Right ventricle myocardium inferior (tissue), 1 donor: ENCODE results near the gene COL4A1. TPM values are rescaled to one million over a fixed set of nuclear protein-coding genes. Genes with fewer than 3 reads are reported as not detected.
"Not testable (repeated sequence)": the region's sequence is repeated elsewhere in the genome, so short reads cannot be mapped to it uniquely, and the experiment has no call there.

ENCODE experiments used
- ATAC-seq: fragments of 200-7000 bp; cut with Tn5 transposase; one replicate; pipeline ENCODE4 v1.9.1; 2020; ENCODE audit warnings: mild to moderate bottlenecking, moderate library complexity
- DNase-seq: peaks from one replicate; pipeline ENCODE4 v3.0.0; 2021; ENCODE audit errors: missing footprints
- intact Hi-C: fragments of 100-400 bp; cut with DNase I; formaldehyde crosslinking; loops from one replicate; pipeline ENCODE4 v1.11.0; 2022
- total RNA-seq: library from RNA; stranded (reverse); fragmentation: NEBNext Ultra II Directional; extraction: Animal tissue kit (Norgen Biotek cat#: 25700); gene quantifications from one replicate; pipeline ENCODE4 v1.2.1, GENCODE V29; 2021
- donor health status: DM: no; HTN: yes; CAD: no; lungs with severe emphysema.

The COL4A1 gene
- total RNA-seq, 1 donor from 2014 or later, result 128 TPM

DNA sequence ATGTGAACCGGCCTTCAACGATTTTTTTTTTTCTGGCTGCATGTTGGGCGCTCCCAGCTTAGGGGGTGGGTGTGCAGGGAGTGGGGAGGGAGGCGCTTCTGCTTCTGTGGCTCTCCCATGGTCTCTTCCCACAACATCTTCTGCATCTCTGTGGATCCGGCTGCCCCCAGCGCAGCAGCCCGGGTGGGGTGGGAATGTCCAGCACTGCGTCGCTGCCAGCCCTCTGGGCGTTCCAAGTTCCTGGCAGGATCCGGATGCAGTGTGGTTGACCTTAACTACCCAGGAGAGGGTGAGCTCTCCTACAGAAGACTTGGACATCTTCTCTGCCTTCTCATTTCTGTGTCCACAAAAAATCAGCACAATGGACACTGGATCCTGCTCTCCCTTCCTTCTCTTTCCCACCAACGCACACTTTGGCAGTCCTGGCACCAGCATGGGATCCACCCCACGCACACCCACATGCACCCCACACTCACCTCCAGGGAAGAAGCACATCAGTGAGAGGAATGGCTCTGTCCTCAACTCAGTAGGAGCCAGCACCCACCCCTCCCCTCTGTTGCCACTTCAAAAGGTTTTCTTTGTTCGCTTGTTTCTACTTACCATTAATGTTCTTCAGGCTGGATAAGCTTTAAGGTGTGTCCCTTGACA, 177.3 kb downstream of the COL4A1 start:
- ATAC-seq, result peak; percentile 13
- intact Hi-C loops, result loop anchor here (10.0 kb wide), 1 partner anchor 985 kb away; no protein-coding TSS in a partner anchor
- DNase-seq, result no peak

GRCh38 chr13:110129076-110129475, 177.9 kb downstream of the COL4A1 start:
- intact Hi-C loops, result no loop called here
- ATAC-seq, result no peak
- no peak for DNase-seq

DNA sequence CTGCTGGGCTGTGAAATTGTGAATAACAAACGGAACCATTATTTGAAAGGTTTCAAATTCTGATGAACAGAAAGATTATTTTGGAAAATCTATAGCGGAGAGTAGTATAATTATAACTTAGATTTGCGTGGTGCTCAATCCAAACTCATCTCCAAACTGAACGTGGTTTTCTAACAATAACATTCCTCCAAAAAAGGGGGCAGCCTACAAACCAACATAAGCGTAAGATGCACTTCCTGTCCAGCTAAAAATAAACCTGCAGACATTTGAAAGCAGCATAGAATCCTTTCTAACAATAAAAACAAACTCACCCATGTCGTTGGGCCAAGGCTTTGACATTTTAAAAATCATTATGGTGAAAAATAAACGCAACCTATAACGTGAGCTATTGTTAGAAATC, 178.4 kb downstream of the COL4A1 start:
- no peak for DNase-seq
- ATAC-seq, result no peak
- intact Hi-C loops, result no loop called here

- DNase-seq (no peak), ATAC-seq (no peak)
Observed at GRCh38 chr13:110127986-110128511, 178.9 kb downstream of the COL4A1 start.

DNA sequence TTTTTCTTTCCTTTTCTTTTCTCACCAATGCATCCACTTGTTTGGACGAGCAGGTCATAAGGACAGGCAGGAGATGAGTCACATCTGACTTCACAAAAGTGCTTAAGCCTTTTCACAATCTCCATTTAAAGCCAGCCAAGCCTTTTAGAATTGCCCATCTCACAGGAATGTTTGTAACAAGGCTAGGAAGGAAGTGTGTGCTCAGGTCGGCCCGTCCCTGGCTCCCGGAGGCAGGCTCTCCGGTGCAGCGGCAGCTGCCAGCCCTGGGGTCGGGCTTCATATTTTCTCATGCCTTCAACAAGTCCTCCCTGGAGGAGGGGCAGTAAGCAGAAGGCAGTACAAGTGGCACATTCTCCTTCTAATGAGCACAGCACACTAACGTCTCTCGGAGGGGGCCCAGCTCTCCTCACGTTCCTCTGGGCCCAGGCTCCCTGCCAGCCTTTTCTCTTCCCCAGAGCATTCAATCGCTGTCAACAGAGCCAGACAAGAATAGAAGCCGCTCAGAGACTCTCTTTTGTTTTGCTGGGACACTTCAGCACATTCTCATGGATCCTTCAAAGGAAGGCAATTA, 180.5 kb downstream of the COL4A1 start:
- intact Hi-C loops, result no loop called here
- DNase-seq (no peak), ATAC-seq (peak; percentile 85)

More at GRCh38 chr13:110127986-110128511, 178.9 kb downstream of the COL4A1 start:
- intact Hi-C loops, result no loop called here

- intact Hi-C loops, result no loop called here
- ATAC-seq (no peak), DNase-seq (no peak)
Observed at GRCh38 chr13:110125613-110126272, 181.2 kb downstream of the COL4A1 start.

- DNase-seq, result no peak
- no peak for ATAC-seq
- intact Hi-C loops, result no loop called here
Observed at GRCh38 chr13:110125157-110125556, 181.8 kb downstream of the COL4A1 start.

GRCh38 chr13:110124201-110124940, 182.6 kb downstream of the COL4A1 start:
- intact Hi-C loops, result no loop called here
- ATAC-seq (no peak), DNase-seq (no peak)

DNA sequence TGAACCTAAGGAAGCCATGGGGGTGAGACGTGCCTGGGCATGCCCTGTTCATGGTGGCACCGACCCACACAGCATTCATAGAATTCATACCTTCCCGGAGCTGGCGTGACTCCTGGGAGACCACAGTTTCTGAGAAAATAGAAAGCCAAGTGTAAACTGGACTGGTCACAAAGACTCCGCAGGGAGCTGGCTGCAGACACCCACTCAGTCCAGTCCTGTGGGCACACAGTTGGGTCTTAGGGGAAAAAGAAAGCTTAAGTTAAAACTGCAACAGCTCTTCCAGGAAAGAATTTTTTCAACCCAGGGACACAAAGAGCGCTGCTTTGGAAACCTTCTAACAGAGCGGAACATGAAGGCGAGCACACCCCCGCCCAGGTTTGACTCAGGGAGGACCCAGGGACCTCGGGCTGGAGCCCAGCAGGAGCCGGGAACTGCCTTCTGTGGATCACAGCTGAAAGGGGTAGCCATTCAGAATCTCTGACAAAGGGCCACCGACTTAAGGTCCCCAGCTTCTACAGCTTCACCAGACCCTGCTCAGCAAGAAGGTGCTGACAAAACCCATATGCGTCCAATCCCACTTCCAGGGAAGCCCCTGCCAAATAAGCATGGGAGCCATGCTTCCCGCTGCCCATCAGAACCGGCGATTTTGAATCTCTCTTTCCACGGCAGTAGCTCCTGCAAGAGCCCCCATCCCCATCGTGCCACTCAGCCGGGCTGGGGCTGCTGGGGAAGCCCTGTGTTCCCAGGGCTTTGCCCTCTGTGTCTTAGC, 183.7 kb downstream of the COL4A1 start:
- intact Hi-C loops, result no loop called here
- DNase-seq, result no peak
- no peak for ATAC-seq

DNA sequence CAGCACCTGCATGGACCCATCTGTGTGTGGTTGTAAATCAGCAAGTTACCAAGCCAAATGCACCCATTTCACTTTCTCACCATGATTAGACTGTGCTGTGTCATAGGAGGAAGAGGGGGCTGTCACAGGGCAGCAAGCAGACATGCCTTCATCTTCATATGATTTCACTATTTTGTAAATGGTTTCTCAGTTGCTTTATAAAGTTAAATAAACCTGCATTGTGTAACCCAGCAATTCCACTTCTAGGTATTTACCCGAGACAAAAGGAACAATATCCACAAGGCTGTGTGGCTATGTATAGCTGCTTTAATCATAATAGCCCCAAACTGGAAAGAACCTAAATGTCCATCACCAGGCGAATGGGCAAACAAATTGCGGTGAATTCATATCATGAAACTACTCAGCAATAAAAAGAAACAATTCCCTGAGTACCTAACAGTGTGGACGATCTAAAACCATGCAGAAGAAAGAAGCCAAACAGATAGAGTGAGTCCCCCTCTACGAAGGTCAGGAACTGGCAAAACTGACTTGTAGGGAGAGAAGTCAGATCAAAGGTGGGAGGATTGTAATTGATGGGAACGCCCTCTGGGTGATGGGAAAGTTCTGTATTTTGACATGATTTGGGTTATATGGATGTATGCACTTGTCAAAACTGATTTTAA, 185.4 kb downstream of the COL4A1 start:
- ATAC-seq (no peak), DNase-seq (no peak)
- intact Hi-C loops, result no loop called here

DNA sequence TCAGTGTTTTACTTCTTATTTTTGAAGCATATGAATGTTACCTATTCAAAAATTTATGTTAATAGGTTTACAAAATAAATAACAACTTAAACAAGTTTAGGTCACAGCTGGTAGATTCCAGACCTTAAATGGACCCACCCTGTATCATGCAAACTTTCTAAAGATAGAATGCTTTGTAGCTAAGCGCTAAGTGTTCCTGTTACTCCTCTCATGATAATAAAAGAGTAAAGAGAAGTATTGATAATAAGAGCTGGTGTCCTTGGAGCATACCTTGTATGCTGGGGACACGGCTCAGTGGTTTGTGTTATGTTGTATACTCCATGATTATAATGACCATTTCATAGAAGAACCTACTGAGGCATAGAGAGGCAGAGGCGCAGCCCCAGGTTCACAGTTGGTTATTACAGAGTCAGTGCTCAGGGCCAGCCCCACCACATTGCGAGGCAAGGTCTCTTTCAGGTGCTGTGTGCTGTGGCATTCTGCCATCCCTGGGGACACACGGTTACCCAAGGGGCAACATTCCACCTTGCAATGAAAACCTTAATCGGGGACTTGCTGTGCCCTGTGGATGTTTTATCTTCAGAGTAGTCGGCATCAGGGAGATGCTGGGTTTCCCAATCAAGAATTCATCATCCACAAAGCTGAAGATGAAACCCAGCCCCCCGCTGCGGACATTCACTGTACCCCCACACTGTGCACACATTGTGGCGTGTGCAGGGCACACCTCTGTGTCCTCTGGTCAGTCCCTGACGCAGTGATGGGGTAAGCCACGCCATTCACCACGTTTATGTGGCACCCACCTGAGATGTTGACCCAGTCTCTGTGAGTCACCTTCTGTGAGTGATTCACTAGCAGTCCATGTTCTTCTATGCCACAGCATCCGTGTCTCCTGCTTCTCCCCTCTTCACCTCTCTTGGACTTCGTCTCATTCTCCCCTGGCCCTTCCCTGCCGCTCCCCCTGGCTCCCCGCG, 186.7 kb downstream of the COL4A1 start:
- ATAC-seq (peak; percentile 62), DNase-seq (no peak)
- intact Hi-C loops, result no loop called here

- intact Hi-C loops, result no loop called here
- no peak for DNase-seq
- ATAC-seq, result no peak
Observed at GRCh38 chr13:110118106-110118505, 188.9 kb downstream of the COL4A1 start.

GRCh38 chr13:110116072-110116487, 190.9 kb downstream of the COL4A1 start:
- DNase-seq, result peak; percentile 79
- intact Hi-C loops, result no loop called here
- peak; percentile 49 for ATAC-seq

GRCh38 chr13:110115591-110115990, 191.4 kb downstream of the COL4A1 start:
- intact Hi-C loops, result no loop called here
- no peak for ATAC-seq
- no peak for DNase-seq

DNA sequence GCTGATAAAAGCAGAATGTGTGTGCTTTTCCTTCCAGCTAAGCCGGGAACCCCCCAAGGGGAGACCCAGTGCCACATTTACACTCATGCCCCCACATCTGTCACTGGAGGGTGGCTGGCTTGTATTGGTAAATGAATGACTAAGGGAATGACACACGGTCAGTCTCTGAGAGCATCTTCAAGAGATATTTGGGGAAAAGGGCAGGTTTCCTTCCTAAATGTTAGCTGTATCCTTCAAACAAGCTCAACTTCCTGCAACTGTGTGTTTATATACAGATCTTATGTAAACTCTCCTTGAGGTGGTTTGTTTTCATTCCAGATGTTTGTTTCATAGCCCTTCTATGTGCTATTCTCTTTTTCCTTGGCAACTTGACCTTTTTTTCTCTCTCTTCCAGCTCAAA, 192.6 kb downstream of the COL4A1 start:
- intact Hi-C loops, result no loop called here
- DNase-seq, result no peak
- no peak for ATAC-seq

DNA sequence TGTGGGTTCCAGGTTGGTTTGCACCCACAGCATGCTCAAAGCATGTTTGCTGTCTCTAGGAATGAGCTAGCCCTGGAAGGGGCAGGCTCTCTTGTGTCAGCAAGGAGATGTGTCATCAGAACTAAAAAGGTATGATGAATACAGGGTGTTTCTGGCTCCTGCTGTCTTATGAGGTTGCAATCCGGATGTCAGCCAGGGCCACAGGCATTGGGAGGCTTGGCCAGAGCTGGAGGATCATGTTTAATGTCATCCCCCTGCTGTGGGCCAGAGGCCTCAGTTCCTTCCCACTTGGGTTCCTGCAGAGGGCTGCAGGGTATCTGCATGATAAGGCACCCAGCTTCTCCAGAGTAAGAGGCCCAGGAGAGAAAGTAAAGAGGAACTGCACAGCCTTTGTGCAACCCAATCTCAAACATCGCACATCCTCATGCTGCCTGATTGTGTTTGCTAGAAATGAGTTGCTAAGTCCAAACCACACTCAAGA, 193.6 kb downstream of the COL4A1 start:
- DNase-seq (no peak), ATAC-seq (no peak)
- intact Hi-C loops, result no loop called here

DNA sequence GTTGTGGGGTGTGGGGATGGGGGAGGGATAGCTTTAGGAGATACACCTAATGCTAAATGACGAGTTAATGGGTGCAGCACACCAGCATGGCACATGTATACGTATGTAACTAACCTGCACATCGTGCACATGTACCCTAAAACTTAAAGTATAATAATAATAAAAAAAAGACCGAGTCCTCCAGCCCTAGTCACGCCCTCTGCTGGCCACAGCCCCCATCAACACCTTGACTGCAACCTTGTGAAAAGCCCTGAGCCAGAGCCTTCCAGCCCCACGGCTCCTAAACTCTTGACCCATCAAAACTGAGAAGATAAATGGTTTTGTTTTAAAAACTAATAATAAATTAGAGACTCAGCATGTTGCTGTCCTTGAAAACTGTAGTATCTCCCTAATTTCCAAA, 194.6 kb downstream of the COL4A1 start:
- ATAC-seq, intact Hi-C loops, DNase-seq: not testable (repeated sequence)
